HEK293T (cell line): ENCODE data around the gene STK24.

Source experiments
- ARNT ChIP-seq: fragments of 450-650 bp; IDR thresholded peaks from 2 replicates; pipeline ENCODE4 v1.6.1; 2017; ENCODE audit warnings: mild to moderate bottlenecking
- ELF4 ChIP-seq: fragments of 450-650 bp; IDR thresholded peaks from 2 replicates; pipeline ENCODE4 v1.6.1; 2017; ENCODE audit warnings: antibody characterized with exemption
- FOXA1 ChIP-seq: fragments of 450-650 bp; IDR thresholded peaks from 2 replicates; pipeline ENCODE4 v1.6.1; 2016; ENCODE audit warnings: mild to moderate bottlenecking
- FOXK2 ChIP-seq: fragments of 450-650 bp; IDR thresholded peaks from 2 replicates; pipeline ENCODE4 v1.6.1; 2016; ENCODE audit warnings: mild to moderate bottlenecking
- FOXM1 ChIP-seq: fragments of 450-650 bp; IDR thresholded peaks from 2 replicates; pipeline ENCODE4 v1.6.1; 2017; ENCODE audit warnings: mild to moderate bottlenecking, borderline replicate concordance
- LEF1 ChIP-seq: fragments of 450-650 bp; IDR thresholded peaks from 2 replicates; pipeline ENCODE4 v1.6.1; 2017; ENCODE audit warnings: mild to moderate bottlenecking, borderline replicate concordance
- NFRKB ChIP-seq: fragments of 450-650 bp; IDR thresholded peaks from 2 replicates; pipeline ENCODE4 v1.6.1; 2016; ENCODE audit warnings: mild to moderate bottlenecking, moderate library complexity
- SP1 ChIP-seq: fragments of 450-650 bp; IDR thresholded peaks from 2 replicates; pipeline ENCODE4 v1.6.1; 2017
- SUZ12 ChIP-seq: fragments of 450-650 bp; IDR thresholded peaks from 2 replicates; pipeline ENCODE4 v1.6.1; 2016; ENCODE audit warnings: mild to moderate bottlenecking
- TARDBP ChIP-seq: fragments of 450-650 bp; IDR thresholded peaks from 2 replicates; pipeline ENCODE4 v1.6.1; 2016
- ZNF384 ChIP-seq: fragments of 450-650 bp; IDR thresholded peaks from 2 replicates; pipeline ENCODE4 v1.6.1; 2016

DNA sequence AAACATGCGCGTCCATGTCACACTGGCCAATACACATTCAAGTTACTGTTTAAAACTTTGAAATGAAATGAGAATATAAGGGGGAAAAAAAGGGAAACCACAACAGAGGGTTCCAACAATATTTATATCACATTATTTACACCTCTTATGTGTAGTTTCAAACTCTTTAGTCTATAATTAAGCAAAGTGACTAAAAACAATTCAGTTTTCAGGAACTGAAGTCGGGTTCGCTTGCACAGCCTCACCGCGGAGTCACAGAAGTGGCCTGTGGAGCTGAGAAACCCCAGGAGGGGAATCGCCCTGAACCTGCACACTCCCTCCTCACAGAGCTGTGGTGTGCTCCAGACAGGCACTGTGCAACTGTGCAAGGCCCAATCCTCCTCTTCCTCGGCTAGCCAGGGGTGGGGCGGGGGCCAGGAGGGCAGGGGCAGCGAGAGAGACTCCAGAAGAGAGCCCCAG is 75.9 kb downstream of the STK24 start:
- TF ChIP-seq SUZ12: no peak
- TF ChIP-seq TARDBP: no peak
- no peak for TF ChIP-seq FOXA1
- TF ChIP-seq ARNT: no peak
- no peak for TF ChIP-seq NFRKB
- TF ChIP-seq ZNF384: no peak
- no peak for TF ChIP-seq SP1
- TF ChIP-seq ELF4: no peak
- TF ChIP-seq LEF1: no peak
- no peak for TF ChIP-seq FOXK2
- no peak for TF ChIP-seq FOXM1
